HEK293 (cell line): Measurements from ENCODE around the gene REV3L.
"Not testable (repeated sequence)": the region's sequence is repeated elsewhere in the genome, so short reads cannot be mapped to it uniquely, and the experiment has no call there.

Source experiments
- CTCF ChIA-PET: fragments of 350-600 bp; formaldehyde crosslinking; extraction: SDS; loops from one replicate; lab custom pipeline; 2021; ENCODE audit warnings: antibody characterized with exemption; lab: Yijun Ruan, JAX
- POLR2A ChIA-PET: fragments of 300-600 bp; formaldehyde crosslinking; extraction: SDS; loops from one replicate; lab custom pipeline; 2020; ENCODE audit warnings: antibody characterized with exemption, inconsistent platforms; lab: Yijun Ruan, JAX
- H3K27ac ChIP-seq: fragments of 200-500 bp; sonication (Bioruptor generic); 2 replicates; pipeline ENCODE4 v1.5.1; 2014; ENCODE audit warnings: low read depth, low read length, control low read depth, inconsistent platforms; ENCODE audit errors: extremely low read depth
- H3K36me3 ChIP-seq, 2 experiments: fragments of 200-500 bp in 1 of 2; sonication (Bioruptor generic) in 1 of 2; 1 replicate in 1 of 2; 2 replicates in 1 of 2; pipeline ENCODE4 v1.5.1; 2014 to 2017; ENCODE audit warnings: inconsistent platforms in 2 of 2, low read length in 2 of 2; ENCODE audit not compliant: control insufficient read depth in 2 of 2, insufficient read depth in 1 of 2
- H3K4me1 ChIP-seq: fragments of 200-500 bp; sonication (Bioruptor generic); 2 replicates; pipeline ENCODE4 v1.5.1; 2014; ENCODE audit warnings: mild to moderate bottlenecking, low read length, inconsistent platforms; ENCODE audit not compliant: control insufficient read depth, insufficient read depth
- H3K4me3 ChIP-seq: 2 replicates; pipeline ENCODE4 v1.5.1; 2011; ENCODE audit warnings: low read depth, mild to moderate bottlenecking, control low read depth, low read length, moderate library complexity
- H3K9me3 ChIP-seq: fragments of 200-500 bp; sonication (Bioruptor generic); 2 replicates; pipeline ENCODE4 v1.5.1; 2014; ENCODE audit warnings: low read depth, low read length, inconsistent platforms; ENCODE audit not compliant: control insufficient read depth, insufficient read depth
- HOXD13 ChIP-seq: sonication (generic); formaldehyde crosslinking; IDR thresholded peaks from 2 replicates; pipeline ENCODE4 v1.8.0; 2022; ENCODE audit warnings: missing genetic modification reagents, borderline replicate concordance
- WT1 ChIP-seq: fragments of 450-650 bp; formaldehyde crosslinking; IDR thresholded peaks from 2 replicates; pipeline ENCODE4 v1.5.1; 2016; ENCODE audit warnings: missing biosample characterization, missing genetic modification characterization
- ZBTB1 ChIP-seq: fragments of 450-650 bp; formaldehyde crosslinking; IDR thresholded peaks from 2 replicates; pipeline ENCODE4 v1.5.1; 2016; ENCODE audit warnings: missing biosample characterization, missing genetic modification characterization
- ZBTB44 ChIP-seq: fragments of 450-650 bp; IDR thresholded peaks from 2 replicates; pipeline ENCODE4 v1.5.1; 2018; ENCODE audit warnings: missing biosample characterization, mild to moderate bottlenecking, missing genetic modification characterization
- ZNF19 ChIP-seq: fragments of 450-650 bp; formaldehyde crosslinking; IDR thresholded peaks from 2 replicates; pipeline ENCODE4; 2016; ENCODE audit warnings: missing biosample characterization, missing genetic modification characterization, low read depth
- ZNF221 ChIP-seq: fragments of 450-650 bp; formaldehyde crosslinking; IDR thresholded peaks from 2 replicates; pipeline ENCODE4 v1.5.1; 2017; ENCODE audit warnings: missing biosample characterization, missing genetic modification characterization, borderline replicate concordance
- ZNF223 ChIP-seq: fragments of 450-650 bp; formaldehyde crosslinking; IDR thresholded peaks from 2 replicates; pipeline ENCODE4 v1.5.1; 2016; ENCODE audit warnings: missing biosample characterization, missing genetic modification characterization
- ZNF23 ChIP-seq: fragments of 450-650 bp; formaldehyde crosslinking; IDR thresholded peaks from 2 replicates; pipeline ENCODE4 v1.5.1; 2016; ENCODE audit warnings: missing biosample characterization, missing genetic modification characterization, borderline replicate concordance
- ZNF366 ChIP-seq: fragments of 450-650 bp; formaldehyde crosslinking; conservative IDR thresholded peaks from 2 replicates; pipeline ENCODE4 v1.5.1; 2016; ENCODE audit warnings: missing biosample characterization, missing genetic modification characterization
- ZNF473 ChIP-seq: fragments of 450-650 bp; formaldehyde crosslinking; IDR thresholded peaks from 2 replicates; pipeline ENCODE4 v1.5.1; 2017; ENCODE audit warnings: missing biosample characterization, missing genetic modification characterization
- ZNF596 ChIP-seq: fragments of 450-650 bp; IDR thresholded peaks from 2 replicates; pipeline ENCODE4 v1.5.0; 2018; ENCODE audit warnings: missing biosample characterization, mild to moderate bottlenecking, missing genetic modification characterization, moderate library complexity
- ZNF645 ChIP-seq: fragments of 450-650 bp; formaldehyde crosslinking; IDR thresholded peaks from 2 replicates; pipeline ENCODE4; 2016; ENCODE audit warnings: missing biosample characterization, missing genetic modification characterization
- ZSCAN4 ChIP-seq: fragments of 450-650 bp; formaldehyde crosslinking; IDR thresholded peaks from 2 replicates; pipeline ENCODE4 v1.5.1; 2017; ENCODE audit warnings: missing biosample characterization, missing genetic modification characterization
- TF ChIP-seq, protein P1 (sequence below): fragments of 450-650 bp; formaldehyde crosslinking; IDR thresholded peaks from 2 replicates; pipeline ENCODE4 v1.5.1; 2016; ENCODE audit warnings: missing biosample characterization, missing genetic modification characterization
- TF ChIP-seq, protein P2 (sequence below): fragments of 450-650 bp; formaldehyde crosslinking; IDR thresholded peaks from 2 replicates; pipeline ENCODE4 v1.5.1; 2017; ENCODE audit warnings: missing biosample characterization, missing genetic modification characterization

REV3L gene

DNA sequence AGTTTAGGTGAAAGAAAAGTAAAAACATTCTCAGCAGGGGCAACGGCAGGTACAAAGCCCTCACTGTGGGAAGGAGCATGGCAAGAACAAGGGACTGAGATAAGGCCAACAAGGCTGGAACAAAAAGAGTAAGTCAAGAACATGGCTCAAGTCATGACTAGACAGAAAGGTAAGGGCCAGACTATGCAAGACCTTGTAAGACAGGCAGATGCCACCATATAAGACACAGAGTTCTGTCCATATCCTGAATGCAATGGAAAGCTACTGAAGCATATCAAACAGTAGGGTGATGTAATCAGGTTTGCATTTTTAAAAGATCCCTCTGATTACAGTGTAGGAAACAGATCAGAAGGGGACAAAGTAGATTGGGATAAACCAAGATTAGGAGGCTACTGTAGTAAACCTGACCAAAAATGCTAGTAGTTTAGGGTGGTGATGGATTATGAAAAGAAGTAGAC, 5.5 kb downstream of the REV3L start (continued):
- TF ChIP-seq ZNF596 (tag by site-specific recombination): no peak
- no peak for TF ChIP-seq ZNF645 (tag by site-specific recombination)
- no peak for TF ChIP-seq HOXD13 (CRISPR knock-in tag)
- TF ChIP-seq ZNF23 (tag by site-specific recombination): no peak
- no peak for TF ChIP-seq ZNF221 (tag by site-specific recombination)
- TF ChIP-seq, protein P1, sequence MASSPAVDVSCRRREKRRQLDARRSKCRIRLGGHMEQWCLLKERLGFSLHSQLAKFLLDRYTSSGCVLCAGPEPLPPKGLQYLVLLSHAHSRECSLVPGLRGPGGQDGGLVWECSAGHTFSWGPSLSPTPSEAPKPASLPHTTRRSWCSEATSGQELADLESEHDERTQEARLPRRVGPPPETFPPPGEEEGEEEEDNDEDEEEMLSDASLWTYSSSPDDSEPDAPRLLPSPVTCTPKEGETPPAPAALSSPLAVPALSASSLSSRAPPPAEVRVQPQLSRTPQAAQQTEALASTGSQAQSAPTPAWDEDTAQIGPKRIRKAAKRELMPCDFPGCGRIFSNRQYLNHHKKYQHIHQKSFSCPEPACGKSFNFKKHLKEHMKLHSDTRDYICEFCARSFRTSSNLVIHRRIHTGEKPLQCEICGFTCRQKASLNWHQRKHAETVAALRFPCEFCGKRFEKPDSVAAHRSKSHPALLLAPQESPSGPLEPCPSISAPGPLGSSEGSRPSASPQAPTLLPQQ (tag by site-specific recombination): peak; percentile 36; the same call in 1 of the 2 replicates
- peak; percentile 64; the same call in 1 of the 2 replicates for TF ChIP-seq ZBTB44 (tag by site-specific recombination)

DNA sequence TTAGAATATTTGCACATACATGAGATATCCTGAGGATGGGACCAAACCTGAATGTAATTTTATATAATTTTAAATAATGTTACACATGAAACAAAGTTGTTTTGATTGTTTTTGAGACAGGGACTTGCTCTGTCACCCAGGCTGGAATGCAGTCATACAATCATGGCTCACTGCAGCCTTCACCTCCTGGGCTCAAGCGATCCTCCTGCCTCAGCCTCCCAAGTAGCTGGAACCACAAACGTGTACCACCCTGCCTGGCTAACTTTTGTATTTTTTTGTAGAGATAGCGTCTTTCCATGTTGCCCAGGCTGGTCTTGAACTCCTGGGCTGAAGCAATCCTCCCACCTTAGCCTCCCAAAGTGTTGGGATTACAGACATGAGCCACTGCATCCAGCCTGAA, 7.0 kb downstream of the REV3L start:
- H3K4me3 ChIP-seq, H3K9me3 ChIP-seq, H3K36me3 ChIP-seq, H3K27ac ChIP-seq, POLR2A ChIA-PET: not testable (repeated sequence)
- CTCF ChIA-PET: interaction anchor here (0.5 to 1.4 kb wide), 3 partner anchors 114 to 164 kb away, joined by 3 to 4 read pairs (median 4); no protein-coding TSS in a partner anchor
- H3K4me1 ChIP-seq: peaks cover 27% of the 10 kb centered on the region

GRCh38 chr6:111474771-111475170, 8.2 kb downstream of the REV3L start:
- Histone ChIP-seq H3K36me3 (no peaks in the 10 kb centered on the region), H3K27ac (no peak overlapping the region), H3K9me3 (no peaks in the 10 kb centered on the region), H3K4me3 (no peak overlapping the region), H3K4me1 (peaks cover 23% of the 10 kb centered on the region)
- TF ChIP-seq WT1 (tag by site-specific recombination) (peak; percentile 64; the same call in 1 of the 2 replicates), ZSCAN4 (tag by site-specific recombination) (peak; percentile 55)
- TF ChIP-seq, protein P2, sequence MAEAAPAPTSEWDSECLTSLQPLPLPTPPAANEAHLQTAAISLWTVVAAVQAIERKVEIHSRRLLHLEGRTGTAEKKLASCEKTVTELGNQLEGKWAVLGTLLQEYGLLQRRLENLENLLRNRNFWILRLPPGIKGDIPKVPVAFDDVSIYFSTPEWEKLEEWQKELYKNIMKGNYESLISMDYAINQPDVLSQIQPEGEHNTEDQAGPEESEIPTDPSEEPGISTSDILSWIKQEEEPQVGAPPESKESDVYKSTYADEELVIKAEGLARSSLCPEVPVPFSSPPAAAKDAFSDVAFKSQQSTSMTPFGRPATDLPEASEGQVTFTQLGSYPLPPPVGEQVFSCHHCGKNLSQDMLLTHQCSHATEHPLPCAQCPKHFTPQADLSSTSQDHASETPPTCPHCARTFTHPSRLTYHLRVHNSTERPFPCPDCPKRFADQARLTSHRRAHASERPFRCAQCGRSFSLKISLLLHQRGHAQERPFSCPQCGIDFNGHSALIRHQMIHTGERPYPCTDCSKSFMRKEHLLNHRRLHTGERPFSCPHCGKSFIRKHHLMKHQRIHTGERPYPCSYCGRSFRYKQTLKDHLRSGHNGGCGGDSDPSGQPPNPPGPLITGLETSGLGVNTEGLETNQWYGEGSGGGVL: no peak
- POLR2A ChIA-PET: no interaction called here
- CTCF ChIA-PET: interaction anchor here (0.5 to 1.4 kb wide), 2 partner anchors 113 to 1840 kb away, joined by 3 read pairs; no protein-coding TSS in a partner anchor

DNA sequence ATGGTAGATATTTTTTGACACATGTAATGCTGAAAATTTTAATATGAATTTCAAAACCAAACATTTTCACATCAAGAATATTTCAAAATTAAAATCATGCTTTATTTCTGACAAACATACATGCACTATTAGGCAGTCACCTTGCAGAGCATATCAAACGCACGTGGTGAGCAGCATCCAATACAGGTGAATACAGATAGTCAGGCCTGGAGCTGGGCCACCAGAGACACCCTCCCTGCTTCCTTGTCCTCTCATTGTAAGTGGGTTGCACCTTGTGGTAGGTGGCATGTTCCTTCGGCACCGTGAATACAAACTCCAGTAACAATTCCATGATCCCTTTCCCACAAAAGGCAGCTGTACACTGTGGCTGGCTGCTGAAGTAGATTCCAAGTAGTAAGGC, 8.9 kb downstream of the REV3L start:
- Histone ChIP-seq H3K4me1 (peaks cover 25% of the 10 kb centered on the region), H3K4me3 (no peak overlapping the region), H3K27ac (no peak overlapping the region), H3K9me3 (no peaks in the 10 kb centered on the region), H3K36me3 (no peaks in the 10 kb centered on the region)
- TF ChIP-seq ZBTB1 (tag by site-specific recombination) (no peak), ZNF223 (tag by site-specific recombination) (no peak), ZSCAN4 (tag by site-specific recombination) (no peak), ZNF473 (tag by site-specific recombination) (no peak), ZNF19 (no peak), ZNF366 (tag by site-specific recombination) (no peak)
- ChIA-PET CTCF (no interaction called here), POLR2A (no interaction called here)
